ENCODE measurements around the gene STARD5. TPM values are rescaled to one million over a fixed set of nuclear protein-coding genes. Genes with fewer than 3 reads are reported as not detected.

The STARD5 gene
- total and polyA plus RNA-seq, 9 of the 15 experiments (the other 6 are each of a cell fraction or from before 2014, with no cell fraction given) = 1.7 to 5.7 (median 2.2) TPM

DNA sequence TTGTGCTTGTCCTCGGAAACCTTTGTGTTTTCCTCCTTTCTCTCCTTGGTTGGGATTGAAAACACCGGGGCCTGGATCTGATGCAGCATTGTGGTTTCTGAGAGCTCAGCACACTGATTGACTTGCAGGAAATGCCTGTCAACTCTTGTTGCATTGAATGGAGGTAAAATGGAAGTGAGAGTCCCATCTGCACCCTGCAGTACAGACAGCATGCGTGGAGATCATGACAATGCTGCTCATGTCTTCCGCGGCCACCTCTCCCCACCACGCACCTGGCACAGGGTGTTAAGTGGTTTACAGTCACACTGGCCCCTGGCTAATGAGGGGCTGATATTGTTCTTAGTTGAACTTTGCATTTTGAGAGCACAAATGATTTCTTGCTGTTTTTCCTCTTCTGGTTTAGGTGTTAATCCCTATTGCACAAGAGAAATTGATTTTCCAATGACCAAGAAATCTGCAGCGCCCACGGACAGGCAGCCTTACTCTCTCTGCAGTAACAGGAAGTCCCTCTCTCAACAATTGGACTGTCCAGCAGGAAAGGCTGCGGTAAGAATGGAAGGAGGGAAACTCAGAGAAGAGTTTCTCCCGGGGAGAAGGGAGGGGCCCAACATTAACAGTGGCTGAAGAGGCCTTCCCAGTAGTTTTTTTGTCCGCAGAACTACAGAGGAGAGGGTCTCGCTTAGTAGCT lies 58.5 kb downstream of the STARD5 start (continued):
- TF ChIP-seq ELF1 (tag; IDR thresholded peaks at IDR 0.05) = peak; percentile 44; the same call in 1 of the 2 replicates
- 0 out of 2 replicates have a peak, but pooled peaks have one; percentile 44 for TF ChIP-seq SPI1 (IDR thresholded peaks at IDR 0.05; ENCODE audit: borderline replicate concordance, low read depth, low read length)
- TF ChIP-seq CEBPZ (IDR thresholded peaks at IDR 0.05; ENCODE audit: borderline replicate concordance, low read depth, low read length) = no peak
- TF ChIP-seq NONO (IDR thresholded peaks at IDR 0.05; ENCODE audit: low read depth in 2 of 2, low read length in 1 of 2) = no peak
- 0 out of 2 replicates have a peak, but pooled peaks have one; percentile 24 for TF ChIP-seq ETV1 (tag; conservative IDR thresholded peaks at IDR 0.05; ENCODE audit: low read depth)
- TF ChIP-seq NKRF (IDR thresholded peaks at IDR 0.05; ENCODE audit: borderline replicate concordance) = no peak
- TF ChIP-seq GATAD2A (IDR thresholded peaks at IDR 0.05) = no peak
- TF ChIP-seq C11orf30 (IDR thresholded peaks at IDR 0.05; ENCODE audit: low read depth) = no peak
